T follicular helper cell (primary cell): Measurements from ENCODE around the gene LPP.
"Not testable (repeated sequence)": the region's sequence is repeated elsewhere in the genome, so short reads cannot be mapped to it uniquely, and the experiment has no call there.

ENCODE experiments used
- DNase-seq: peaks from one replicate; pipeline ENCODE4 v3.0.0-alpha.2; 2020; ENCODE audit warnings: low read depth

Gene LPP

DNA sequence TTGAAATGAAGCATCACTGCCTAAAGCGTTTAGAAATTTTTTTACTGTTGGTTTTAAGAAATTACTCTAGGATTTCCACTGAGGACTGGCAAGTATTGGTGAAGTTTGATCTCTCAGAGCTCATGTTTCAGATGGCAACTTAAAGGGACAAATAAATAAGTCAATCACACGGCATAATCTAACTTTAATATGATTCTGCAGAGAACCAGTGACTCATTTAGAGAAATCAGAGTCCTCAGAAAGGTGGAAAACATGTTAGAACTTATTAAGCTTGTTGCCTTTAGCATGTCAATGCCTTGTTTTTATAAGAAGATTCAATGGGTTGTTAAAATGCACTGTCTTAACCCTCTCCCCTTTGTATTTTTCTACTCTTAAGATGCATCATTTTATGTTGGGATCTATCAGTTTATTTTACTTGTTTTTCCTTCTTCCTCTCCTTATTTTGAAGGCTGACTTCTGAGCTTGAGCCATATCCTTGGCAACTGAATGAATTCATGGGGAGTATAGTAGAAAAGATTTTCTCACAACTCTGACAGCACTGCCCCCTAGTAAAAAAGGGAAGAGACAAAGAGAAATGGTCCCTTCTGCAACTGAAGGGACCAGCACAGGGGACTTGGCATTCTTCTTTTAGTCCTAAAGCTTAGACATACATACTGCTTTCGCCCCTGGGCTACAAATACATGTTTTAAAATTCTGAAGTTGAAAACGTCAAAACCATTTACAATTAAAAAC, 431.2 kb downstream of the LPP start:
- DNase-seq, result no peak

DNA sequence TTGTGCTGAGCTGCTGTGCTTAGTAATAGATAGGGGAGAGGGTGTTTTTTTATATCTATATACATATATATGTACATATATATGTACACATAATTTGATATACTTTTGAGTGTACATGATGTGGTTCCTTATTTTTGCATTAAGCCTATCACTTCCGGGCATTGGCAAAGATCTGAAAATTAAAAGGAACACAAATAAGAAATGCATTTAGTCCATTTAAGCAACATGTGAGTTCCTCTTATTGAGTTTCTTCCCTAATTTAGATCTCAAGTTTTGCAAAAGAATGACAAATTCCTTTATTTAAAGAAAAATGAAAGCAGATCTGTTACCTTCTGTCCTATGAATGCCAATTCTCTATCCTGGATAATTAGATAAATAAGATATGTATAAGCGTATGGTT, 435.1 kb downstream of the LPP start:
- no peak for DNase-seq

- DNase-seq, result no peak
Measured at GRCh38 chr3:188589771-188590170, 435.8 kb downstream of the LPP start.

GRCh38 chr3:188590557-188590956, 436.6 kb downstream of the LPP start:
- DNase-seq, result no peak

DNA sequence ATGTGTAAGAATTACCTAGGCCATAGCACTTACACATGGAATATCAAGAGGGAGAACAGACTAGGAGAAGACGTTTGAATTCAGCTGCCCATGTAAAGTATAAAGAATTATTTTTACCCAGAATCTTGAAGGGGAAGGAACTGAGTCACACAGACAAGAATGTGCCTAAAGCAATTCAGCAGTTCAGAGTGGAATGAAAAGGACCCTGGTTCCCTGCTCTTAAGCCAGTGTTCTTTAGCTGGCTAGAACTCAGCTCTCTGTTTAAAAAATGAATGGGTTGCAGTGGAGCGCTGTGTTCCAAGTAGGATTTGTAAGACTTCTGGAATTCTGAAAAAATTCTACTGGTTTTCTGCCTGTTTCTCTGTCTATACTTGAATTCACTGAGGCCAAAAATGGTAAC, 440.2 kb downstream of the LPP start:
- no peak for DNase-seq

DNA sequence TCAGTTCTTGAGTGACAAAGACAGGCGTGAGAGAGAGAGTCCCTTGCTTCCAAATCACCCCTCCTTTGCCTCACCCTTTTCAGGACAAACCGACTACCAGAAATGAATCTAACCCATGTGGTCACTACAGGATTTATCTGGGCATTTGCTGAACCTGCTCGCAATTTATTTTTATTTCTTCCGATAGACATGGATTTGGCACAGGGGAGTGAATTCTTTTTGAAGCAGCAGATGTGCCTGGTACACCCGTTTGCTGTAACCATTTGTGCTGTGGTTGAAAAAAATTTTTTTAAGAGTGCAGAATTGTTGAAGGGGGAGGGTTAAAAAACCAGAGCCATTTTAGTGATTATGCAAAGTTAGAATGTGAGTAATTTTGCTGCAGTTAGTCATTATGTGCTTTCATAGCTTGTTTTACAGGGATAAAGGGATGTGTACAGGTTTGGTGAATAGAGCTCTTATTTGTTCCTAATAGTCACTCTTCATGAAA, 442.0 kb downstream of the LPP start:
- DNase-seq, result no peak

GRCh38 chr3:188598894-188599293, 444.9 kb downstream of the LPP start:
- DNase-seq, result no peak

- DNase-seq, result no peak
Measured at GRCh38 chr3:188602111-188602510, 448.2 kb downstream of the LPP start.

- DNase-seq, result no peak
Measured at GRCh38 chr3:188602620-188603019, 448.7 kb downstream of the LPP start.

DNA sequence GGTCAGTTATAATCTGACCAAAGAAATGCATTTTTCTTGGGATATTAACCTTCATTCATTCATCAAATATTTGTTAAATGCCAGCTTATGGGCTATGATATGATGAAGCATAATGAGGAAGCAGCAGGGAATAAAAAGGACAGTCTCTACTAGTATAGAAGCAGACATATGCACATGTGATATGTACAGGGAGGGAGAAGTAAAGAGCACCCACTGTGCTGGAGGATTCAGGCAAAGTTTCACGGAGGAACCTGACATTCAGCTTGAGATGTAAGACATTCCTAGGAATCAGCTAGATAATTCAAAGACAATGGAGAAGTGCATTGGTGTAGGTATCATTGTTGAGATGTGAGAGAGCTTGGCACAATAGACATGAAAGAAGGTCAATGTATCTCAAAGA, 450.7 kb downstream of the LPP start:
- DNase-seq, result no peak

DNA sequence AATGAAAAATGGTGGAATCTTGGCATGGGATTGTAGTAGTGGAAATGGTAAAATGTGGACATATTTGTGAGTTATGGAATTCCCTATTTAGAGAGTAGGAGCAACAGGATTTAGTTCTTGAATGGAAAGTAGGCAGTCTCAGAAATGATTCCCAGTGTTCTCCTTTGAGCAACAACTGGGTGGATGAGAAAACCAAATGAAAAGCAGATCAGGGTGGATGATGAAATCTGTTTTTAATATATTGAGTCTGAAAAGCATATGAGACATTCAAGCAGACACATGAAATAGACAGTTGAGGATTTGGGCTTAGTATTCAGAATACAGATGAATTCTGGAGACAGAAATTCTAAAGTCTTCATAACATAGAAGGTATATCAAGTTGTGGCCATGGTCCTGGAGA, 451.3 kb downstream of the LPP start:
- DNase-seq, result no peak

- DNase-seq, result no peak
Measured at GRCh38 chr3:188605905-188606304, 451.9 kb downstream of the LPP start.

GRCh38 chr3:188607805-188608315, 453.9 kb downstream of the LPP start:
- no peak for DNase-seq

GRCh38 chr3:188608401-188608800, 454.4 kb downstream of the LPP start:
- DNase-seq, result no peak

- DNase-seq, result not testable (repeated sequence)
Measured at GRCh38 chr3:188613721-188614120, 459.8 kb downstream of the LPP start.

DNA sequence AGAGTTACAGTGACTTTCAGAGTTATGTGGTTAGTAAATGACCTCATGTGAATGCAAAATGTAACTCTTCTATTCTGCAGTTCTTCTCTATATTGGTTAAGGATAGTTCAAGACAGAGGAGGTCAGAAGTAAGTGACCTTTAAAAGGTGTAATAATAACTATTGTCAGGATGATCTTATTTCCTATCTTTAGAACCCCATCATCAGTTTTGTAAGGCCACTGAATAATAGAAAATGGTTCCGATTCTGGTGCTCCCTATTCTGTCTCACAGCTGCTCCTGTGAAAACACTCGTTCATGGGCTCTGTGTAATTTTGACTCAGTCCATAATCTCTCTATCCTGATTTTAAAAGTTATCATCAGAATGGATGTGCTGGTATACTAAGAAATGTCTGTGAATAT, 463.3 kb downstream of the LPP start:
- no peak for DNase-seq

- DNase-seq, result no peak
Measured at GRCh38 chr3:188617988-188618701, 464.2 kb downstream of the LPP start.

GRCh38 chr3:188620752-188621151, 466.8 kb downstream of the LPP start:
- DNase-seq, result no peak

DNA sequence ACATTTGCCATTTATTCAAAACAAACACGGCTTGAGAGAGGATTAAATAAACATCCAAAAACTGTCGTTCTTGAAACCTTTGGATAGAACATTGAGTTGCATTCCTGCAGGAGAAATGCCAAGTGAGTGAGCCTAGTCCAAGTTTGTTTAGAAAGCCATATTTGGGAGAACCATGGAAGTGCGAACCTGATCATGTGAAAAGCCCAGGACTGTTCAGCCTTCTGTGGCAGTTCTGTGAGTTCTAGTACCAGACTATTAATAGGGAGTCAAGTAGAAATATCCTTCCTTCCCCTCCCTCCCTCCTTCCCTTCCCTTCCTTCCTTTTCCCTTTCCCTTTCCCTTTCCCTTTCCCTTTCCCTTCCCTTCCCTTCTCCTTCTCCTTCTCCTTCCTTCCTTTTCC, 470.4 kb downstream of the LPP start:
- DNase-seq, result no peak

DNA sequence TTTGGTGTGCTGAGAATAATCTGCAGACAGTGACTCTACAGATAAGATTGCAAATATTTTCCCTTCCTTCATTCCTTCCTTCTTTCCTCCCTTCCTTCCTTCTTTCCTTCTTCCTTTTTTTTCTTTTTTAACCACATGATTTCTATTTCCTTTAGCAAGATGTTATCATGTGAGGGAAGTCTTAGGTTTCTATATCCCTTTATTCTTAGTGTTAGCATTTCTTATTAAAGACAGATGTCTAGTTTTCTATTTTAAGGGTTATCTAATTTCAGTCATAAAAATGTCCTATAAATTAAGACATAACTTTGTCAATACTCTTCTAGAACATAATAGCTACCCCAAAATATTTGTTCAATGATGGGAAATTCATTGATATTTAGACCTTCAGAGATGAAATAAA, 470.9 kb downstream of the LPP start:
- DNase-seq, result no peak

- no peak for DNase-seq
Measured at GRCh38 chr3:188627652-188628051, 473.7 kb downstream of the LPP start.

GRCh38 chr3:188631291-188632010, 477.5 kb downstream of the LPP start:
- no peak for DNase-seq

DNA sequence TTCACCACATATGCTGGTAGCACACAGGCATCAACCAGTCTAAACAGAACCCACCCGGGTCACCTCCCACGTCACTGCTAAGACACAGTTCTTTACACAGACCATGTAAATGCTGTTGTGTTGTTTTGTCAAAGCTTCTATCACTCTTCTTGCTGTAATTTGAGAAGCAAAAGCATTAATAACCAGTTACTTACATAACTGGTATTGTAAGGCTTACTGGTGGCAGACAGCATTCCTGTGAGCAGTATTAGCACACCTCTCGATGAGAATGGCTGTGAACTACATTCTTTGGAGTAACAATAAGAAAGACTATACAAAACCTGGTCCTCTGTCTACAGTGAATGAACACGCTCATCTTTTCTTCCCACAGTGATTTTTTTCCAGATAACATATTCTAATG, 479.2 kb downstream of the LPP start:
- no peak for DNase-seq
